HepG2 (cell line): ENCODE data around the gene MYRIP. TPM values are rescaled to one million over a fixed set of nuclear protein-coding genes. Genes with fewer than 3 reads are reported as not detected.

Source experiments
- ATAC-seq: fragments of 200-7000 bp; cut with Tn5 transposase; 3 replicates; pipeline ENCODE4 v1.9.1; 2020; ENCODE audit warnings: mild to moderate bottlenecking, moderate library complexity
- BruUV-seq: library from RNA; stranded (reverse); fragments of 400-500 nt; replicated peaks from 2 replicates; lab custom pipeline; 2021; lab: Mats Ljungman, UMichigan
- CTCF ChIA-PET: fragments of 300-600 bp; formaldehyde crosslinking; extraction: SDS; loops from one replicate; lab custom pipeline; 2021; ENCODE audit warnings: low total read pairs, inconsistent platforms, low intra/inter-chr PET ratio; lab: Yijun Ruan, JAX
- POLR2A ChIA-PET: fragments of 350-600 bp; sonication (Branson Sonifier 250); formaldehyde crosslinking; loops from one replicate; lab custom pipeline; 2020; ENCODE audit warnings: antibody characterized with exemption, inconsistent platforms; lab: Yijun Ruan, JAX
- DNase-seq: peaks from one replicate; pipeline ENCODE4 v3.0.0-alpha.2; 2015; ENCODE audit warnings: low spot score
- FAIRE-seq: peaks from 3 replicates; lab custom pipeline; 2011; peaks lifted over from hg19 to GRCh38; lab: Jason Lieb, UNC
- H2AFZ ChIP-seq: one replicate; pipeline ENCODE4 v1.6.1; 2011; ENCODE audit warnings: low read length, inconsistent platforms
- H3K27ac ChIP-seq: fragments of 300-600 bp; 3 replicates; pipeline ENCODE4 v1.8.0; 2011; ENCODE audit warnings: mixed run types, mild to moderate bottlenecking, mixed read lengths, low read length, inconsistent platforms; ENCODE audit not compliant: insufficient read depth; ENCODE audit errors: extremely low read length
- H3K27me3 ChIP-seq, 2 experiments: fragments of 200-600 bp in 1 of 2; 2 replicates in 1 of 2; 3 replicates in 1 of 2; pipeline versions ENCODE4 v1.6.0 to v1.8.0; 2011; ENCODE audit warnings: low read length in 2 of 2, mild to moderate bottlenecking in 2 of 2, moderate library complexity in 2 of 2, inconsistent platforms in 1 of 2; ENCODE audit not compliant: insufficient read depth in 2 of 2, control insufficient read depth in 1 of 2
- H3K36me3 ChIP-seq, 2 experiments: fragments of 200-600 bp in 1 of 2; replicated peaks in 1 of 2; 2 replicates in 1 of 2; 3 replicates in 1 of 2; pipeline versions ENCODE4 v1.5.1 to v1.8.0; 2011; ENCODE audit warnings: low read length in 2 of 2, inconsistent platforms in 1 of 2; ENCODE audit not compliant: insufficient read depth in 2 of 2, control insufficient read depth in 1 of 2
- H3K4me1 ChIP-seq: 2 replicates; pipeline ENCODE4 v1.5.1; 2012; ENCODE audit warnings: low read length, inconsistent platforms; ENCODE audit not compliant: insufficient read depth
- H3K4me2 ChIP-seq: 2 replicates; pipeline ENCODE4 v1.6.0; 2011; ENCODE audit warnings: low read depth, low read length, inconsistent platforms
- H3K4me3 ChIP-seq, 3 experiments: fragments of 200-600 bp in 1 of 3; sonication (generic), shearing (Covaris generic) in 1 of 3; replicated peaks in 1 of 3; 2 replicates each; pipeline ENCODE4 v1.5.1; 2011 to 2016; ENCODE audit warnings: low read length in 3 of 3, inconsistent platforms in 2 of 3, low read depth in 2 of 3, mild to moderate bottlenecking in 2 of 3, control low read depth in 1 of 3, mixed read lengths in 1 of 3; ENCODE audit not compliant: insufficient read depth in 1 of 3
- H3K79me2 ChIP-seq: one replicate; pipeline ENCODE4 v1.6.1; 2011; ENCODE audit warnings: low read length, inconsistent platforms; ENCODE audit not compliant: insufficient read depth
- H3K9ac ChIP-seq: 2 replicates; pipeline ENCODE4 v1.6.0; 2011; ENCODE audit warnings: mild to moderate bottlenecking, low read depth, low read length, inconsistent platforms; ENCODE audit not compliant: insufficient read depth
- H3K9me3 ChIP-seq: 2 replicates; pipeline ENCODE4 v1.5.1; 2012; ENCODE audit warnings: mild to moderate bottlenecking, low read length
- H4K20me1 ChIP-seq: 2 replicates; pipeline ENCODE4 v1.6.0; 2011; ENCODE audit warnings: inconsistent platforms, mild to moderate bottlenecking, low read length, moderate library complexity; ENCODE audit not compliant: insufficient read depth
- FOXA1 ChIP-seq, 2 experiments: fragments of 450-650 bp in 1 of 2; sonication (generic) in 1 of 2; formaldehyde crosslinking in 1 of 2; IDR thresholded peaks; 2 replicates each; pipeline versions ENCODE4 v1.4.0 to v1.6.1; 2016 to 2020; ENCODE audit warnings: missing genetic modification reagents in 1 of 2
- FOXA3 ChIP-seq: IDR thresholded peaks from 2 replicates; pipeline ENCODE4 v1.6.1; 2016; ENCODE audit warnings: missing genetic modification reagents, missing compliant biosample characterization
- KLF12 ChIP-seq: sonication (generic); formaldehyde crosslinking; IDR thresholded peaks from 2 replicates; pipeline ENCODE4 v1.4.0; 2020; ENCODE audit warnings: missing genetic modification reagents, borderline replicate concordance
- PAF1 ChIP-seq: IDR thresholded peaks from 2 replicates; pipeline ENCODE4 v1.6.1; 2016; ENCODE audit warnings: missing genetic modification reagents, missing compliant biosample characterization
- SOX13 ChIP-seq, 3 experiments: fragments of 450-650 bp in 1 of 3; sonication (generic) in 1 of 3; formaldehyde crosslinking in 1 of 3; IDR thresholded peaks in 2 of 3; conservative IDR thresholded peaks in 1 of 3; 2 replicates each; pipeline versions ENCODE4 v1.5.0 to v1.6.1; 2016 to 2020; ENCODE audit warnings: antibody characterized with exemption in 1 of 3, mild to moderate bottlenecking in 1 of 3, missing compliant biosample characterization in 1 of 3, missing genetic modification reagents in 1 of 3, moderate library complexity in 1 of 3
- SOX5 ChIP-seq: IDR thresholded peaks from 2 replicates; pipeline ENCODE4 v1.6.1; 2016; ENCODE audit warnings: borderline replicate concordance
- TBP ChIP-seq: sonication (generic); formaldehyde crosslinking; IDR thresholded peaks from 2 replicates; pipeline ENCODE4 v1.5.0; 2020; ENCODE audit warnings: missing genetic modification reagents
- TGIF2 ChIP-seq: IDR thresholded peaks from 2 replicates; pipeline ENCODE4 v1.6.1; 2016; ENCODE audit warnings: control low read depth, missing compliant biosample characterization
- WGBS: methylation state at CpG from one replicate; pipeline ENCODE4 v1.1.6; 2017; ENCODE audit warnings: low lambda C conversion rate; 5-methylcytosine and 5-hydroxymethylcytosine counted together
- in situ Hi-C: cut with HindIII; loops from 2 replicates; pipeline ENCODE4 v1.10.0; 2017; ENCODE audit warnings: low pct_unique_long_range_greater_than_20kb; ENCODE audit not compliant: extremely low pct_ligation_motif_present
- intact Hi-C: fragments of 100-400 bp; cut with micrococcal nuclease; formaldehyde crosslinking; loops from one replicate; pipeline ENCODE4 v1.10.0; 2022; ENCODE audit not compliant: unreplicated experiment
- polyA plus RNA-seq, 8 experiments: library from polyadenylated mRNA; depleted of rRNA in 3 of 8; stranded (reverse) in 7 of 8; unstranded in 1 of 8; fragments of >200 nt; fragmentation: Illumina TruSeq in 4 of 8; extraction: Trizol in 4 of 8; gene quantifications; 2 replicates each; pipeline versions ENCODE4 v1.2.1 to v1.2.3, GENCODE V29; 2011 to 2016; ENCODE audit warnings: low read depth in 4 of 8, missing spikeins in 1 of 8, mixed read lengths in 1 of 8; ENCODE audit not compliant: insufficient read depth in 1 of 8
- total RNA-seq, 5 experiments: library from RNA; depleted of rRNA; stranded (reverse); fragments of >200 nt; fragmentation: Illumina TruSeq; extraction: Trizol; gene quantifications; 2 replicates each; pipeline ENCODE4 v1.2.3, GENCODE V29; 2016; ENCODE audit warnings: low read depth in 1 of 5
- TF ChIP-seq, protein P1 (sequence below): IDR thresholded peaks from 2 replicates; pipeline ENCODE4 v1.6.1; 2016; ENCODE audit warnings: low read depth
- TF ChIP-seq, protein P2 (sequence below): sonication (generic); formaldehyde crosslinking; IDR thresholded peaks from 2 replicates; pipeline ENCODE4 v1.4.0; 2020; ENCODE audit warnings: mild to moderate bottlenecking, low read depth, missing genetic modification reagents
- TF ChIP-seq, protein P3 (sequence below): IDR thresholded peaks from 2 replicates; pipeline ENCODE4 v1.6.1; 2016
- TF ChIP-seq, protein P4 (sequence below): sonication (generic); formaldehyde crosslinking; IDR thresholded peaks from 2 replicates; pipeline ENCODE4 v1.8.1; 2023; ENCODE audit warnings: mild to moderate bottlenecking, missing genetic modification reagents, borderline replicate concordance

Gene MYRIP
- total and polyA plus RNA-seq, 2 of the 13 experiments (the other 11 are each of a cell fraction or from before 2014, with no cell fraction given): 0.64 to 0.84 TPM

DNA sequence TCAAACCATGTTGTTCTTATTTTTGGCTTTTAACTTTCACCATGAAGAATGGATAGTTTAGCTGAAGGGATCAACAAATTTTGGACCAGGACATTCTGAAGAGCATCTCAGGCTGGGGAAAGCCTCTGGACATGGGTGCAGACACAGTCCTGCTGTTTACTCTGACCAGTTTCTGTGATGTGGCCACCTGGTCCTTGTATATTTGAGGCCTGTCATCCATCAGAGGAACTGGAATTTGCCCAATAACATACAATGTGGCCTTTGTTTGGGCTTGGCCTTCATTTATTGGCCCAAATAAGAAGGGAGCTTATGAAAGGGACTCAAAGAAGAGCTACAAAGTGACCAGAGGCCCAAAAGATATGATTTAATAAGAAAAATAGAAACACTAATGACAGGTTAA, 127.9 kb downstream of the MYRIP start:
- Histone ChIP-seq H3K79me2 (no peaks in the 10 kb centered on the region), H3K9me3 (no peaks in the 10 kb centered on the region), H3K27ac (no peak overlapping the region), H3K27me3 (no peaks in the 10 kb centered on the region), H3K9ac (no peak overlapping the region), H3K4me3 (no peak overlapping the region), H3K4me1 (peaks cover 34% of the 10 kb centered on the region), H3K36me3 (no peaks in the 10 kb centered on the region), H4K20me1 (no peaks in the 10 kb centered on the region), H2AFZ (no peak overlapping the region), H3K4me2 (no peak overlapping the region)
- POLR2A ChIA-PET: no interaction called here
- in situ Hi-C loops: no loop called here
- BruUV-seq: no TSS peak
- CTCF ChIA-PET: no interaction called here
- no peak for FAIRE-seq
- intact Hi-C loops: no loop called here
- TF ChIP-seq TGIF2: no peak
- peak; percentile 25; the same call in 1 of the 2 replicates for TF ChIP-seq FOXA3
- 0 out of 2 replicates have a peak, but pooled peaks have one; percentile 11 for TF ChIP-seq SOX5 (CRISPR knock-in tag)
- no peak for TF ChIP-seq FOXA1 (IDR thresholded peaks at IDR 0.05)
- TF ChIP-seq FOXA1 (CRISPR knock-in tag; IDR thresholded peaks at IDR 0.05): 0 out of 2 replicates have a peak, but pooled peaks have one; percentile 34
- TF ChIP-seq, protein P1, sequence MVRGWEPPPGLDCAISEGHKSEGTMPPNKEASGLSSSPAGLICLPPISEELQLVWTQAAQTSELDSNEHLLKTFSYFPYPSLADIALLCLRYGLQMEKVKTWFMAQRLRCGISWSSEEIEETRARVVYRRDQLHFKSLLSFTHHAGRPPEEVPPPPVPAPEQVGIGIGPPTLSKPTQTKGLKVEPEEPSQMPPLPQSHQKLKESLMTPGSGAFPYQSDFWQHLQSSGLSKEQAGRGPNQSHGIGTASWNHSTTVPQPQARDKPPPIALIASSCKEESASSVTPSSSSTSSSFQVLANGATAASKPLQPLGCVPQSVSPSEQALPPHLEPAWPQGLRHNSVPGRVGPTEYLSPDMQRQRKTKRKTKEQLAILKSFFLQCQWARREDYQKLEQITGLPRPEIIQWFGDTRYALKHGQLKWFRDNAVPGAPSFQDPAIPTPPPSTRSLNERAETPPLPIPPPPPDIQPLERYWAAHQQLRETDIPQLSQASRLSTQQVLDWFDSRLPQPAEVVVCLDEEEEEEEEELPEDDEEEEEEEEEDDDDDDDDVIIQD (CRISPR knock-in tag): no peak
- TF ChIP-seq SOX13 (IDR thresholded peaks at IDR 0.05): no peak
- TF ChIP-seq SOX13 (CRISPR knock-in tag; conservative IDR thresholded peaks at IDR 0.05 in 1 of 2, IDR thresholded peaks at IDR 0.05 in 1 of 2): peak in 1 of 2 experiments; percentile 20; a peak in 1 of 4 replicates
- TF ChIP-seq TBP (CRISPR knock-in tag): no peak
- peak; percentile 24 for DNase-seq
- ATAC-seq: no peak; the same call in 1 of the 3 replicates

DNA sequence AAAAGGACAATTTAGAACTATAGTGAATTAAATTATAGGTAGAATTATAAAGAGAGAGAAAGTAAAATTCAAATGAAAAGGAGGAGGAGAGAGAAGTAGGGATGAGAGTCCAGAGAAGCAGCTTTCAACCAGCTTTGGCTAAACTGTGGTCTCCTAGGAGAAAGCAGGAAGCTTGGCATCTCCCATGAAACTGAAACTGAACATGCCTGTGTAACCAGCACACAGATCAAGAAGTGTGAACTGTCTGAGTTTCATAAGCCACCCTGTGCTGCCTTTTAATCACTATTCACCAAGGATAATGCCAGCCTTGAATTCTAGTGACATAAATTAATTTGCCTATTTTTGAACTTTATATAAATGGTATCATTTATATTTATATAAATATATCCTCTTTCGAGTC, 128.5 kb downstream of the MYRIP start:
- ChIA-PET CTCF (no interaction called here), POLR2A (no interaction called here)
- WGBS: 56% methylated on average over 1 of the region's 1 CpG
- no peaks in the 10 kb centered on the region for H4K20me1 ChIP-seq
- no peaks in the 10 kb centered on the region for H3K79me2 ChIP-seq
- no peak overlapping the region for H2AFZ ChIP-seq
- no TSS peak for BruUV-seq
- FAIRE-seq: no peak
- intact Hi-C loops: no loop called here
- H3K27me3 ChIP-seq: no peaks in the 10 kb centered on the region
- no peaks in the 10 kb centered on the region for H3K36me3 ChIP-seq
- no peak overlapping the region for H3K4me3 ChIP-seq
- peaks cover 38% of the 10 kb centered on the region for H3K4me1 ChIP-seq
- ATAC-seq: no peak
- H3K9ac ChIP-seq: no peak overlapping the region
- H3K9me3 ChIP-seq: no peaks in the 10 kb centered on the region
- in situ Hi-C loops: no loop called here
- H3K4me2 ChIP-seq: no peak overlapping the region
- H3K27ac ChIP-seq: no peak overlapping the region
- no peak for DNase-seq
- TF ChIP-seq, protein P2, sequence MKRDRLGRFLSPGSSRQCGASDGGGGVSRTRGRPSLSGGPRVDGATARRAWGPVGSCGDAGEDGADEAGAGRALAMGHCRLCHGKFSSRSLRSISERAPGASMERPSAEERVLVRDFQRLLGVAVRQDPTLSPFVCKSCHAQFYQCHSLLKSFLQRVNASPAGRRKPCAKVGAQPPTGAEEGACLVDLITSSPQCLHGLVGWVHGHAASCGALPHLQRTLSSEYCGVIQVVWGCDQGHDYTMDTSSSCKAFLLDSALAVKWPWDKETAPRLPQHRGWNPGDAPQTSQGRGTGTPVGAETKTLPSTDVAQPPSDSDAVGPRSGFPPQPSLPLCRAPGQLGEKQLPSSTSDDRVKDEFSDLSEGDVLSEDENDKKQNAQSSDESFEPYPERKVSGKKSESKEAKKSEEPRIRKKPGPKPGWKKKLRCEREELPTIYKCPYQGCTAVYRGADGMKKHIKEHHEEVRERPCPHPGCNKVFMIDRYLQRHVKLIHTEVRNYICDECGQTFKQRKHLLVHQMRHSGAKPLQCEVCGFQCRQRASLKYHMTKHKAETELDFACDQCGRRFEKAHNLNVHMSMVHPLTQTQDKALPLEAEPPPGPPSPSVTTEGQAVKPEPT (CRISPR knock-in tag): no peak
- no peak for TF ChIP-seq KLF12 (CRISPR knock-in tag)
- TF ChIP-seq, protein P3, sequence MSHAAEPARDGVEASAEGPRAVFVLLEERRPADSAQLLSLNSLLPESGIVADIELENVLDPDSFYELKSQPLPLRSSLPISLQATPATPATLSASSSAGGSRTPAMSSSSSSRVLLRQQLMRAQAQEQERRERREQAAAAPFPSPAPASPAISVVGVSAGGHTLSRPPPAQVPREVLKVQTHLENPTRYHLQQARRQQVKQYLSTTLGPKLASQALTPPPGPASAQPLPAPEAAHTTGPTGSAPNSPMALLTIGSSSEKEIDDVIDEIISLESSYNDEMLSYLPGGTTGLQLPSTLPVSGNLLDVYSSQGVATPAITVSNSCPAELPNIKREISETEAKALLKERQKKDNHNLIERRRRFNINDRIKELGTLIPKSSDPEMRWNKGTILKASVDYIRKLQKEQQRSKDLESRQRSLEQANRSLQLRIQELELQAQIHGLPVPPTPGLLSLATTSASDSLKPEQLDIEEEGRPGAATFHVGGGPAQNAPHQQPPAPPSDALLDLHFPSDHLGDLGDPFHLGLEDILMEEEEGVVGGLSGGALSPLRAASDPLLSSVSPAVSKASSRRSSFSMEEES (CRISPR knock-in tag): no peak
- TF ChIP-seq PAF1 (CRISPR knock-in tag): no peak
- TF ChIP-seq, protein P4, sequence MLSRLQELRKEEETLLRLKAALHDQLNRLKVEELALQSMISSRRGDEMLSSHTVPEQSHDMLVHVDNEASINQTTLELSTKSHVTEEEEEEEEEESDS (CRISPR knock-in tag): no peak
